ENCODE measurements around the gene TENT5C.

The TENT5C gene

GRCh38 chr1:117634631-117635030 is 28.8 kb downstream of the TENT5C start:
- POLR2A ChIA-PET = no interaction called here
- no peak for TF ChIP-seq CTCF (IDR thresholded peaks at IDR 0.05; ENCODE audit: insufficient read depth, low read length, missing control alignments)
- CTCF ChIA-PET = no interaction called here
- no peak for DNase-seq (ENCODE audit: low read depth, low spot score)
- H3K4me3 ChIP-seq (ENCODE audit: low read depth, low read length) = no peak overlapping the region

GRCh38 chr1:117635805-117636204 is 30.0 kb downstream of the TENT5C start:
- TF ChIP-seq CTCF (IDR thresholded peaks at IDR 0.05; ENCODE audit: insufficient read depth, low read length, missing control alignments) = no peak
- ChIA-PET POLR2A (no interaction called here), CTCF (interaction anchor here (2.1 kb wide), 1 partner anchor 101 kb away, joined by 5 read pairs; no protein-coding TSS in a partner anchor)
- no peak overlapping the region for H3K4me3 ChIP-seq (ENCODE audit: low read depth, low read length)
- no peak for DNase-seq (ENCODE audit: low read depth, low spot score)

GRCh38 chr1:117636637-117637425 is 31.0 kb downstream of the TENT5C start:
- no peak overlapping the region for H3K4me3 ChIP-seq (ENCODE audit: low read depth, low read length)
- POLR2A ChIA-PET = no interaction called here
- CTCF ChIA-PET = interaction anchor here (2.1 to 2.2 kb wide), 2 partner anchors 102 to 121 kb away, joined by 5 read pairs; no protein-coding TSS in a partner anchor
- no peak for TF ChIP-seq CTCF (IDR thresholded peaks at IDR 0.05; ENCODE audit: insufficient read depth, low read length, missing control alignments)
- DNase-seq (ENCODE audit: low read depth, low spot score) = no peak

GRCh38 chr1:117638141-117638540 is 32.3 kb downstream of the TENT5C start:
- H3K4me3 ChIP-seq (ENCODE audit: low read depth, low read length) = no peak overlapping the region
- no peak for TF ChIP-seq CTCF (IDR thresholded peaks at IDR 0.05; ENCODE audit: insufficient read depth, low read length, missing control alignments)
- ChIA-PET POLR2A (no interaction called here), CTCF (interaction anchor here (2.2 kb wide), 1 partner anchor 120 kb away, joined by 5 read pairs; no protein-coding TSS in a partner anchor)
- DNase-seq (ENCODE audit: low read depth, low spot score) = no peak

- H3K4me3 ChIP-seq (ENCODE audit: low read depth, low read length) = no peak overlapping the region
Observed at GRCh38 chr1:117638759-117639158, 32.9 kb downstream of the TENT5C start.

More at GRCh38 chr1:117638759-117639158, 32.9 kb downstream of the TENT5C start:
- ChIA-PET POLR2A (no interaction called here), CTCF (interaction anchor here (2.2 kb wide), 1 partner anchor 120 kb away, joined by 5 read pairs; no protein-coding TSS in a partner anchor)
- no peak for TF ChIP-seq CTCF (IDR thresholded peaks at IDR 0.05; ENCODE audit: insufficient read depth, low read length, missing control alignments)
- no peak for DNase-seq (ENCODE audit: low read depth, low spot score)

Data from AG04449 (cell line).